Right cardiac atrium (tissue), 5 donors: ENCODE results near the gene TMEM240. TPM values are rescaled to one million over a fixed set of nuclear protein-coding genes. Genes with fewer than 3 reads are reported as not detected.
"Not testable (repeated sequence)": the region's sequence is repeated elsewhere in the genome, so short reads cannot be mapped to it uniquely, and the experiment has no call there.

Experiments
- ATAC-seq, 2 donors: fragments of 200-7000 bp; cut with Tn5 transposase; one replicate each; pipeline versions ENCODE4 v1.8.0 to v1.9.1; 2020; ENCODE audit warnings: moderate library complexity in 2 of 2, mild to moderate bottlenecking in 1 of 2
- DNase-seq, 3 donors: peaks; one replicate each; pipeline ENCODE4 v3.0.0-alpha.2; 2020
- H3K27ac ChIP-seq: one replicate; pipeline ENCODE4 v1.5.1; 2013; ENCODE audit warnings: mild to moderate bottlenecking, low read length, control low read depth, moderate library complexity
- H3K27me3 ChIP-seq: one replicate; pipeline ENCODE4 v1.6.1; 2013; ENCODE audit not compliant: control insufficient read depth, insufficient read depth
- H3K4me1 ChIP-seq: one replicate; pipeline ENCODE4 v1.6.1; 2013; ENCODE audit warnings: low read length; ENCODE audit not compliant: control insufficient read depth, insufficient read depth
- H3K4me3 ChIP-seq: one replicate; pipeline ENCODE4 v1.5.1; 2013; ENCODE audit warnings: low read length, control low read depth
- H3K9me3 ChIP-seq: one replicate; pipeline ENCODE4 v1.6.1; 2013; ENCODE audit warnings: low read length; ENCODE audit not compliant: control insufficient read depth
- WGBS: extraction: QIAGEN DNeasy Blood & Tissue Kit; methylation state at CpG from one replicate; pipeline ENCODE4 v1.1.7; 2013; 5-methylcytosine and 5-hydroxymethylcytosine counted together
- intact Hi-C, 4 donors: fragments of 100-400 bp; cut with DNase I; formaldehyde crosslinking; loops; one replicate each; pipeline versions ENCODE4 v1.11.0 to v1.14.0; 2022 to 2023
- polyA plus RNA-seq: library from polyadenylated mRNA; stranded (reverse); fragments of 200-250 nt; gene quantifications from one replicate; pipeline ENCODE4 v1.2.3, GENCODE V29; 2013
- total RNA-seq, 4 donors: library from RNA; stranded (reverse); fragmentation: NEBNext Ultra II Directional; extraction: Animal tissue kit (Norgen Biotek cat#: 25700); gene quantifications; one replicate each; pipeline ENCODE4 v1.2.1, GENCODE V29; 2021
- donor health status: healthy with polysubstance abuse.
- donor health status: DM: no; HTN: yes; CAD: no.
- donor health status: DM: no; HTN: no; CAD: no.
- donor health status: DM: no; HTN: yes; CAD: no; lungs with severe emphysema.
- donor health status: DM: yes; HTN: yes; CAD: no.

Gene TMEM240
- total and polyA plus RNA-seq, 5 donors = 7.3 to 10.4 (median 8.0) TPM

- no peaks in the 10 kb centered on the region for H3K9me3 ChIP-seq
- H3K27me3 ChIP-seq = no peaks in the 10 kb centered on the region
- DNase-seq (no peak), ATAC-seq (no peak)
- no peak overlapping the region for H3K27ac ChIP-seq
- peaks cover 2% of the 10 kb centered on the region for H3K4me1 ChIP-seq
- 93% methylated on average over 4 of the region's 4 CpGs for WGBS
- intact Hi-C loops = no loop called here
- no peak overlapping the region for H3K4me3 ChIP-seq
Measured at GRCh38 chr1:1507305-1507704, 33.1 kb downstream of the TMEM240 start.

GRCh38 chr1:1505801-1506200 is 34.6 kb downstream of the TMEM240 start:
- DNase-seq, H3K27me3 ChIP-seq, intact Hi-C loops, H3K9me3 ChIP-seq, H3K4me1 ChIP-seq, H3K4me3 ChIP-seq, ATAC-seq: not testable (repeated sequence)
- 80% methylated on average over 5 of the region's 5 CpGs for WGBS
- H3K27ac ChIP-seq = peak overlapping the region; percentile 30

- DNase-seq = peak; percentile 47 to 82 (median 74)
- H3K4me3 ChIP-seq, H3K27me3 ChIP-seq, H3K9me3 ChIP-seq, H3K4me1 ChIP-seq, intact Hi-C loops: not testable (repeated sequence)
- peak; percentile 53 to 57 for ATAC-seq
- 14% methylated on average over 17 of the region's 22 CpGs for whole genome bisulfite sequencing
- peak overlapping the region; percentile 68 for H3K27ac ChIP-seq
Measured at GRCh38 chr1:1505366-1505798, 35.0 kb downstream of the TMEM240 start.

- peak; percentile 35 to 58 for ATAC-seq
- intact Hi-C loops = not testable (repeated sequence)
- 34% methylated on average over 16 of the region's 16 CpGs for WGBS
Measured at GRCh38 chr1:1504777-1505365, 35.6 kb downstream of the TMEM240 start.

GRCh38 chr1:1495461-1495975 is 44.9 kb downstream of the TMEM240 start:
- not testable (repeated sequence) for H3K4me3 ChIP-seq, H3K9me3 ChIP-seq, H3K4me1 ChIP-seq, DNase-seq, H3K27ac ChIP-seq, H3K27me3 ChIP-seq
- WGBS = 92% methylated on average over 18 of the region's 18 CpGs
- peak in 1 of 2 donors; percentile 8 for ATAC-seq
- intact Hi-C loops = loop anchor here in 1 of 4 donors (5.0 kb wide), 1 partner anchor 53 kb away; no protein-coding TSS in a partner anchor

More at GRCh38 chr1:1504777-1505365, 35.6 kb downstream of the TMEM240 start:
- peak; percentile 71 to 87 (median 87) for DNase-seq
- H3K4me3 ChIP-seq, H3K4me1 ChIP-seq, H3K9me3 ChIP-seq, H3K27me3 ChIP-seq: not testable (repeated sequence)
- H3K27ac ChIP-seq = peak overlapping the region; percentile 68

- intact Hi-C loops, H3K4me1 ChIP-seq, DNase-seq, ATAC-seq, H3K9me3 ChIP-seq, H3K4me3 ChIP-seq, H3K27me3 ChIP-seq, H3K27ac ChIP-seq: not testable (repeated sequence)
- 96% methylated on average over 22 of the region's 22 CpGs for WGBS
Measured at GRCh38 chr1:1494311-1494710, 46.1 kb downstream of the TMEM240 start.

GRCh38 chr1:1491601-1492000 is 48.8 kb downstream of the TMEM240 start:
- no peaks in the 10 kb centered on the region for H3K27me3 ChIP-seq
- H3K27ac ChIP-seq = no peak overlapping the region
- H3K4me1 ChIP-seq = no peaks in the 10 kb centered on the region
- DNase-seq = no peak
- H3K9me3 ChIP-seq = no peaks in the 10 kb centered on the region
- no peak for ATAC-seq
- 99% methylated on average over 10 of the region's 10 CpGs for WGBS
- H3K4me3 ChIP-seq = no peak overlapping the region
- intact Hi-C loops = no loop called here

GRCh38 chr1:1490633-1491230 is 49.7 kb downstream of the TMEM240 start:
- no peak overlapping the region for H3K4me3 ChIP-seq
- H3K9me3 ChIP-seq = no peaks in the 10 kb centered on the region
- ATAC-seq (no peak), DNase-seq (peak in 1 of 3 donors; percentile 5)
- no peaks in the 10 kb centered on the region for H3K4me1 ChIP-seq
- WGBS = 96% methylated on average over 18 of the region's 25 CpGs
- H3K27me3 ChIP-seq = no peaks in the 10 kb centered on the region
- intact Hi-C loops = no loop called here
- H3K27ac ChIP-seq = no peak overlapping the region

GRCh38 chr1:1489861-1490260 is 50.6 kb downstream of the TMEM240 start:
- no peak for ATAC-seq
- 98% methylated on average over 19 of the region's 19 CpGs for whole genome bisulfite sequencing

GRCh38 chr1:1489231-1489630 is 51.2 kb downstream of the TMEM240 start:
- DNase-seq (peak in 1 of 3 donors; percentile 42), ATAC-seq (no peak)
- Histone ChIP-seq H3K27ac (no peak overlapping the region), H3K9me3 (no peaks in the 10 kb centered on the region), H3K4me1 (no peaks in the 10 kb centered on the region), H3K27me3 (no peaks in the 10 kb centered on the region), H3K4me3 (no peak overlapping the region)
- 95% methylated on average over 16 of the region's 16 CpGs for WGBS
- intact Hi-C loops = no loop called here

More at GRCh38 chr1:1489861-1490260, 50.6 kb downstream of the TMEM240 start:
- Histone ChIP-seq H3K9me3 (no peaks in the 10 kb centered on the region), H3K4me1 (no peaks in the 10 kb centered on the region), H3K4me3 (no peak overlapping the region), H3K27ac (no peak overlapping the region), H3K27me3 (no peaks in the 10 kb centered on the region)
- intact Hi-C loops = no loop called here
- DNase-seq = no peak

GRCh38 chr1:1487701-1488100 is 52.7 kb downstream of the TMEM240 start:
- ATAC-seq (no peak), DNase-seq (peak in 1 of 3 donors; percentile 31)
- intact Hi-C loops = no loop called here
- Histone ChIP-seq H3K4me3 (no peak overlapping the region), H3K27ac (no peak overlapping the region), H3K27me3 (no peaks in the 10 kb centered on the region), H3K4me1 (no peaks in the 10 kb centered on the region), H3K9me3 (no peaks in the 10 kb centered on the region)
- WGBS = 95% methylated on average over 18 of the region's 18 CpGs
